VCaP (cell line): Measurements from ENCODE around the gene CALR.

ENCODE experiments used
- H3K27ac ChIP-seq: fragments of 450-650 bp; 2 replicates; pipeline ENCODE4 v1.5.1; 2017
- TF ChIP-seq, protein P1 (sequence below): fragments of 450-650 bp; conservative IDR thresholded peaks from 2 replicates; pipeline ENCODE4 v1.5.1; 2017; ENCODE audit warnings: mild to moderate bottlenecking, moderate library complexity

CALR gene

DNA sequence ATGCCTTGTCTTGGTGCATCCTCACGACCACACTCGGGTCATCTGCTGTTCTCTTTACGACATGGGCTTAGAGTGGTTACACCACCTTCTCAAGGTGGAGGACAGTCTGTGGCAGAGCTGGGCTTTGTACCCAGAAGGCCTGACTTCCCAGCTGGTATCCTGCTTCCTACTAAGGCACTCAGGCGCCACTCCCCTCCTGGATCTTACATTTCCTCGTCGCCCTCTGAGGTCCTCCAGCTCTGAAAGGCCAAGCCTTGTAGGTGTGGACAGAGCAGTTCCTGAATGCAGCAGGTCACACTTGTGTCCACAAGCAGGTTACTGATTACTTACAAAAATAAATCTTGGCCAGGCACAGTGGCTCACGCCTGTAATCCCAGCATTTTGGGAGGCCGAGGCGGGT is 31.2 kb upstream of the CALR start:
- no peak overlapping the region for H3K27ac ChIP-seq
- TF ChIP-seq, protein P1, sequence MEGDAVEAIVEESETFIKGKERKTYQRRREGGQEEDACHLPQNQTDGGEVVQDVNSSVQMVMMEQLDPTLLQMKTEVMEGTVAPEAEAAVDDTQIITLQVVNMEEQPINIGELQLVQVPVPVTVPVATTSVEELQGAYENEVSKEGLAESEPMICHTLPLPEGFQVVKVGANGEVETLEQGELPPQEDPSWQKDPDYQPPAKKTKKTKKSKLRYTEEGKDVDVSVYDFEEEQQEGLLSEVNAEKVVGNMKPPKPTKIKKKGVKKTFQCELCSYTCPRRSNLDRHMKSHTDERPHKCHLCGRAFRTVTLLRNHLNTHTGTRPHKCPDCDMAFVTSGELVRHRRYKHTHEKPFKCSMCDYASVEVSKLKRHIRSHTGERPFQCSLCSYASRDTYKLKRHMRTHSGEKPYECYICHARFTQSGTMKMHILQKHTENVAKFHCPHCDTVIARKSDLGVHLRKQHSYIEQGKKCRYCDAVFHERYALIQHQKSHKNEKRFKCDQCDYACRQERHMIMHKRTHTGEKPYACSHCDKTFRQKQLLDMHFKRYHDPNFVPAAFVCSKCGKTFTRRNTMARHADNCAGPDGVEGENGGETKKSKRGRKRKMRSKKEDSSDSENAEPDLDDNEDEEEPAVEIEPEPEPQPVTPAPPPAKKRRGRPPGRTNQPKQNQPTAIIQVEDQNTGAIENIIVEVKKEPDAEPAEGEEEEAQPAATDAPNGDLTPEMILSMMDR, result no peak

DNA sequence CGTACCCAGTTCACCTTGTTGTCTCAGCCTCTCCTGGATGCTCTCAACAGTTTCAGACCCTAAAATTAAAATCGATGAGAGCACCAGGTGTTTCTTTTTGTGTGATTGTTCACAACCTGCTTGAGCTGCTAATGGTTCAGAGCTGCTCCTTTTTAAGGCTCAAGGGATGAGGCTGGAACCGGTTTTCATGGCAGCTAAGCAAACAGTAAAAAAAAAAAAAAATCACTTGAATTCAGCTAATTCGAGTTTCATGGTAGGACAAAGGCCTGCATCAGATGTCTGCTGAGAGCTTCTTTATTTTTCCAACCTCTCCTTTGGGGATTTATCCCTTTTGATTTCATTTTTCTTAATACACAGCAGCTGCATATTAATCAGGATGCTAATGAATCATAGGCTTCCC is 25.8 kb upstream of the CALR start:
- H3K27ac ChIP-seq, result peak overlapping the region; percentile 99
- TF ChIP-seq, protein P1, result no peak

DNA sequence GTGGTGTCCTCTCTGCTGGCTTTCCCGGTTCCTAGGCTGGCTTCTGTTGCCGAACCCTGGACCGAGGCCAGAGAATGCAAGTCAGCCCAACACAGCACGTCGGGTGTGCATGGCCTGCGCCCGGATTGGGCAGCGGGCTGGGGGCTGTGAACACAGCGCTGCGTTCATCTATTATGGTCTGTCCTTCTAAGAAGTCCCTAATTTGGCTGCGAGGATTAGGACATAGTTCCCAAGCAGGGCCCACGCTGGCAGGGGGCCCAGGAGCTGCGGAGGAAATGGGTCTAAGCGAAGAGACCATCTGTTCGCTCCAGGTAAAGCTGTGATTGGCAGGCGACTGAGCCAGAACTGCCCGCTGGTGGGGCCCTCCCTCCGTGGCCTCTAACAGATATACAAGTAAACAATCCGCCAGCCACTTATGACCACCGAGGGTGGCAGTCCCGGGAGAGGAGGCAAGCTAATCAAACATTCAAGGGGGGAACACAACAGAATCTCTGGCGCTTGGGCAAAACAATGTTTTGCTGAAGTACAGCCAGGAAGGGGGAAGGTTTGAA is 25.3 kb upstream of the CALR start:
- TF ChIP-seq, protein P1, result no peak
- H3K27ac ChIP-seq, result peak overlapping the region; percentile 99

DNA sequence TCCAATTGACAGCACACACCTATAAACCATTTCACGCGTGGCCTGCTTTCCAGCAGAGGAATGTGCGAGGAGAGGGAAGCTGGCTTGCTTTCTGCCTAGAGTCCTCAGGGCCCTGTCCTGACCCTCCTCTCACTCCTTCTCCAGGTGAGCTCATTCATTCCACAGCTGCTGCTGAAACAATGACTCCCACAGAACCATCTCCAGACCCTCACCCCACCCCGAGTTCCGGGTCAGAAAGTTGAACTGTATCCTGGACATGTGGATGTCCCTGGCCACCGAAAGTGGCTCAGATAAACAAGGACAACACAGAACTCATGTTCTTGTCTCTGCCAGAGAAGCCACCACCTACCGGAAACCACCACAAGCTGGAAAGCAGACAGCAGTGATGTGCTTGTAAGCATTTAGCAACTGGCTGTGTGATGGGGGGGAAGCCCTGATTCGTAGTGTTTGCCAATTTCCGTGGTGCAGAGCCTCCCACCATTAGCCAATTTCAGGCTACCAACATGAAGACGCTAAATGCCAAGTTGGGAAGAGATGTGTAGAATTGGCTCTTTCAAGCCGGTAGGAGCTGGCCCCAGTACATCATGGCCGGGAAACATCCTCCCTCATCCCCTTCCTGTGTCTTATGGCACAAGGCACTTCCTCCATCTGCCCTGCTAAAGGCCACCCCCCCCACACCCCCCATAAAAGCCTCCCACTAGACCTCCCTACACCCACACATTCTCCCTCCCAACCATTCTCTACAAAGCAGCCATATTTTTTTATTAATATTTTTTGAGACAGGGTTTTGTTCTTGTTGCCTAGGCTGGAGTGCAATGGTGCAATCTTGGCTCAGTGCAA is 24.3 kb upstream of the CALR start:
- peak overlapping the region; percentile 99 for H3K27ac ChIP-seq
- TF ChIP-seq, protein P1, result no peak

- peak overlapping the region; percentile 99; the same call in 1 of the 2 replicates for H3K27ac ChIP-seq
Measured at GRCh38 chr19:12915860-12916259, 22.5 kb upstream of the CALR start.

DNA sequence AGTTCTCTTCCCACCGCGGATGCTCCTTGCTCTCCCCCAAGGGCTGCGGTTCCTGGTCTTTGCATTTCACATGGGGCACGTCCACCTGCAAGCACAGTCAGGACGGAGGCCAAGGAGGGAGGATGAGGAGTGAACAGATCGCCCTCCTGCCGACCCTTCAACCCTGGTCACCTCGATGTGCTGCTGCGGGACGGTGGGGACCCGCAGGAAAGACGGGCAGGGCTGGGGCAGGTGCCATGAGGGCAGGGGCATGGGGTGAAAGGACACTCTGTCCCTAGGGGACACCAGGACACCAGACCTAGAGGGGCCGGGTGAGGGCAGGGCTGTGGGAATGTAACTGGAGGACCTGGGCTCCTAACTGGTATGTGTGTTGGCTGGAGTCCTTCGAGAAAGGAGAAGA is 20.2 kb upstream of the CALR start:
- no peak overlapping the region for H3K27ac ChIP-seq
- TF ChIP-seq, protein P1, result no peak

- H3K27ac ChIP-seq, result peak overlapping the region; percentile 18; the same call in 1 of the 2 replicates
- TF ChIP-seq, protein P1, result no peak
Measured at GRCh38 chr19:12921047-12921446, 17.4 kb upstream of the CALR start.

GRCh38 chr19:12922959-12923358 is 15.4 kb upstream of the CALR start:
- TF ChIP-seq, protein P1, result no peak
- no peak overlapping the region for H3K27ac ChIP-seq
